Left ventricle myocardium inferior (tissue), 1 donor: ENCODE results near the gene KDELR3. TPM values are rescaled to one million over a fixed set of nuclear protein-coding genes. Genes with fewer than 3 reads are reported as not detected.

Experiments
- DNase-seq: peaks from one replicate; pipeline ENCODE4 v3.0.0-alpha.2; 2020
- H3K27ac ChIP-seq: fragments of 200-600 bp; replicated peaks from 2 replicates; pipeline ENCODE4 v1.8.0; 2021
- H3K27me3 ChIP-seq: fragments of 200-600 bp; 2 replicates; pipeline ENCODE4 v1.8.0; 2021; ENCODE audit warnings: low read depth
- H3K36me3 ChIP-seq: fragments of 200-600 bp; 2 replicates; pipeline ENCODE4 v1.8.0; 2021
- H3K4me1 ChIP-seq: fragments of 200-600 bp; 2 replicates; pipeline ENCODE4 v1.8.0; 2021
- H3K4me3 ChIP-seq: fragments of 200-600 bp; 2 replicates; pipeline ENCODE4 v1.8.0; 2021; ENCODE audit warnings: mild to moderate bottlenecking, moderate library complexity
- H3K9me3 ChIP-seq: fragments of 200-600 bp; replicated peaks from 2 replicates; pipeline ENCODE4 v1.8.0; 2021
- intact Hi-C: fragments of 100-400 bp; cut with micrococcal nuclease; formaldehyde crosslinking; loops from one replicate; pipeline ENCODE4 v1.11.0; 2022
- total RNA-seq: library from RNA; stranded (reverse); fragmentation: NEBNext Ultra II Directional; extraction: Animal tissue kit (Norgen Biotek cat#: 25700); gene quantifications from one replicate; pipeline ENCODE4 v1.2.1, GENCODE V29; 2021
- TF ChIP-seq, protein P1 (sequence below): fragments of 200-600 bp; IDR thresholded peaks from 2 replicates; pipeline ENCODE4 v1.8.0; 2021; ENCODE audit warnings: antibody characterized with exemption, mild to moderate bottlenecking, borderline replicate concordance
- donor health status: DM: no; HTN: yes; CAD: no; lungs with severe emphysema.

Gene KDELR3
- total RNA-seq, 1 donor from 2014 or later: 6.0 TPM

DNA sequence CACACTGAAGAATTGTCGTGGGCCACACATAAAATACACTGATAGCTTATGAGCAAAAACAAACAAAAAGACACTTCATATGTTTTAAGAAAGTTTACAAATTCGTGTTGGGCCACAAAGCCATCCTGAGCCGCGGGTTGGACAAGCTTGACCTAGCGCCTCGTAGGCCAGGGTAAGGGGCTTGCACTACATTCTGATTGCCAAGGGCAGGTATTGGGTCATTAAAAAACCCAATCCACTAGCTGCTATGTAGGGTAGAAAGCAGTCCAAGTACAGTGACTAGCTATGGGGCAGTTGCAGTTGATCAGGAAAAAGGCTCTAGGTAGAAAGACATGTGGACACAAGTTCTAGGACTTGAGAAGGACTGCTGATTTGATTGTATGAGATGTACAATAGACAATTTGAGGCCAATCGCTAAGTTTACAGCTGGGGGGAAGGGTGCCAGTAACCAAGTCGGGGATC lies 14.0 kb downstream of the KDELR3 start:
- DNase-seq: no peak
- peaks cover 17% of the 10 kb centered on the region for H3K4me1 ChIP-seq
- TF ChIP-seq, protein P1, sequence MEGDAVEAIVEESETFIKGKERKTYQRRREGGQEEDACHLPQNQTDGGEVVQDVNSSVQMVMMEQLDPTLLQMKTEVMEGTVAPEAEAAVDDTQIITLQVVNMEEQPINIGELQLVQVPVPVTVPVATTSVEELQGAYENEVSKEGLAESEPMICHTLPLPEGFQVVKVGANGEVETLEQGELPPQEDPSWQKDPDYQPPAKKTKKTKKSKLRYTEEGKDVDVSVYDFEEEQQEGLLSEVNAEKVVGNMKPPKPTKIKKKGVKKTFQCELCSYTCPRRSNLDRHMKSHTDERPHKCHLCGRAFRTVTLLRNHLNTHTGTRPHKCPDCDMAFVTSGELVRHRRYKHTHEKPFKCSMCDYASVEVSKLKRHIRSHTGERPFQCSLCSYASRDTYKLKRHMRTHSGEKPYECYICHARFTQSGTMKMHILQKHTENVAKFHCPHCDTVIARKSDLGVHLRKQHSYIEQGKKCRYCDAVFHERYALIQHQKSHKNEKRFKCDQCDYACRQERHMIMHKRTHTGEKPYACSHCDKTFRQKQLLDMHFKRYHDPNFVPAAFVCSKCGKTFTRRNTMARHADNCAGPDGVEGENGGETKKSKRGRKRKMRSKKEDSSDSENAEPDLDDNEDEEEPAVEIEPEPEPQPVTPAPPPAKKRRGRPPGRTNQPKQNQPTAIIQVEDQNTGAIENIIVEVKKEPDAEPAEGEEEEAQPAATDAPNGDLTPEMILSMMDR: no peak

DNA sequence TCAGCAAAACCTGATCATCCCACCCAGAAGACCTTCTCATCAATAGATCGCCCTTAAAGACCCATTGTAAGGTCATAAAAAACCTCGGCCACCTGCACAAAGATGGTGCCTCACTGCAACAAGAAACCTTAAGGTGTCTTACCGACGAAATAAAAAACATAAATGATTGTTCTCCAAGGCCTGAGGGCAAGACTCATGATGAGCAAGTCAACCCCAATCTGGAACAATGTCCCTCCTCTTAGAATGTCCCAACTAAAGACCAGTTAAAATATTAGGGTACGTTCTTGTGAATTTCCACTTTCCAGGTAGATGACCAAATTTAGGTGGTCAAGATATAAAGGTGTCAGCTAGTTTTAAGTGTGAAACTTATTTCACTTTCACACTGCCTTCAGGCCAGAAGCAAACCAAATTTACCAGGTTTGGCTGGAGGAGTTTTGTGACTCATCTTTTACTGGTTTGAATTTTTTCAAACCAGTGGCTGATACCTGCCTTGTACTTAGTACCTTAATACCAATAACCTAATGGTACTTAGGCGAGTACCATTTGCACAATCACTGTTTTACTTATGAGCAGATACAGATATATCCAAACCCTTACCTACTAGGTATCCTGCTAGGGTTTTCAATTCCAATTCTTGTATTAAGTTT lies 14.9 kb downstream of the KDELR3 start:
- Histone ChIP-seq H3K9me3 (no peaks in the 10 kb centered on the region), H3K27ac (no peak overlapping the region), H3K4me3 (no peak overlapping the region), H3K27me3 (no peaks in the 10 kb centered on the region), H3K4me1 (peaks cover 21% of the 10 kb centered on the region), H3K36me3 (peaks cover 82% of the 10 kb centered on the region)
- DNase-seq: no peak
- intact Hi-C loops: no loop called here
- TF ChIP-seq, protein P1: no peak

More for the DNA sequence above, 14.0 kb downstream of the KDELR3 start:
- Histone ChIP-seq H3K27ac (no peak overlapping the region), H3K27me3 (no peaks in the 10 kb centered on the region), H3K4me3 (no peak overlapping the region), H3K9me3 (no peaks in the 10 kb centered on the region), H3K36me3 (peaks cover 73% of the 10 kb centered on the region)
- intact Hi-C loops: no loop called here

DNA sequence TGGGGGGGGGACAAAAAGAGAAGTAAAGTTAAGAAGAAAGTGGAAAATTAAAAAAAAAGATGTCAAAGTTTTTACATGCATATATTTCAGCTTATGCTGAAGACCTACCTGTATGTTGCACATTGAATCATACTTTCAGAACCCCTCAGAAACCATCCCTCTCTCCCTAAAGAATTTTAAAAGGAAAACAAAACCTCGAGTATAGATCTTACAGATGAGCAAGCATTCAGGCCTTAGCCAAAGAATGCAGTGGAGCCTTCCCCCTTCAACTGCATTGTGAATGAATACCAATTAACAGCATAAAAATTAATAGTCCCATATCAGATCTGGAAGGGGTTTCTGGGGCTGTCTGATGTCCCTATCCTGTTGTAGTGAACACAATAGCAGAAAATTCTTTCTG lies 16.3 kb downstream of the KDELR3 start:
- TF ChIP-seq, protein P1: no peak
- peaks cover 96% of the 10 kb centered on the region for H3K36me3 ChIP-seq
- no peak overlapping the region for H3K4me3 ChIP-seq
- peaks cover 23% of the 10 kb centered on the region for H3K4me1 ChIP-seq
- no peak overlapping the region for H3K27ac ChIP-seq
- H3K27me3 ChIP-seq: no peaks in the 10 kb centered on the region
- intact Hi-C loops: no loop called here
- H3K9me3 ChIP-seq: no peaks in the 10 kb centered on the region
- DNase-seq: no peak

DNA sequence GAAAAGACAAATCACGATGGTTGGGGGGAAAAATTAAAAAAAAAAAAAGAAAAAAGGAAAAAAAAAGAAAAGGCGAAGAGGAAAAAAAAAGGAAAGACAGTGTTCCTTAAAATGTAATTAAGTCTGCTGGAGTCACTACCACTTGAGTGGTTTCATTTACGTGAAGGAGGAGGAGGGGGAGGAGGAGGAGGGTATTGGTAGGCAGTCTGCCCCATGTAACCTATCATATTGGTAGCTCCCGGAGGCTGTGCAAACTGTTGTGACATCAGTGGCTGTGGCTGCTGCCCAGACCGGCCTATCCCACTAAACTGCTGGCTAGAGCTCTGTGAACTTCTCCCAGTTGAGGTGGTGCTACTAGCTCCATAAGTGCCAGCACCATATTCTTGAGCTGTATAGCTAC lies 17.9 kb downstream of the KDELR3 start:
- Histone ChIP-seq H3K27ac (no peak overlapping the region), H3K4me3 (no peak overlapping the region), H3K4me1 (peaks cover 34% of the 10 kb centered on the region), H3K27me3 (no peaks in the 10 kb centered on the region), H3K9me3 (no peaks in the 10 kb centered on the region), H3K36me3 (peaks cover 100% of the 10 kb centered on the region)
- intact Hi-C loops: no loop called here
- TF ChIP-seq, protein P1: no peak
- DNase-seq: no peak

DNA sequence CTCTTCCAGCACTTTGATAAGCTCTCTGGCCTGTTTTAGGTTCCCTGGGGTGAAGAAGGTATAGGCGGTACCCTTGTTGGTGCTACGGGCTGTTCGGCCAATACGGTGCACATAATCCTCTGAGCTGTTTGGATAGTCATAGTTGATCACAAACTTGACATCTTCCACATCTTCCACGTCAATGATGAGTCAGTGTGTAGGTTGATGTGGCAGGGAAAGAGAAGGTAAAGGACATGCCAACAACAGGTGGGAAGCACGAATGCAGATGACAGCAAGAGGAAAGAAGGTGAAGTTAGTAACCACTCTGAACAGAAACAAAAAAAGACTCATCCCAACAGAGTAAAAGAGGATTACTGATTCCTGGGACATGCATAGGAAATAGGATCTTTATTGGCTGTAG lies 20.1 kb downstream of the KDELR3 start:
- TF ChIP-seq, protein P1: no peak
- H3K4me1 ChIP-seq: peaks cover 55% of the 10 kb centered on the region
- H3K27ac ChIP-seq: no peak overlapping the region
- no peak for DNase-seq
- H3K36me3 ChIP-seq: peaks cover 100% of the 10 kb centered on the region
- no peaks in the 10 kb centered on the region for H3K9me3 ChIP-seq
- H3K27me3 ChIP-seq: no peaks in the 10 kb centered on the region
- intact Hi-C loops: no loop called here
- H3K4me3 ChIP-seq: no peak overlapping the region
